GM18505 (cell line): ENCODE data around the gene FBXW2.

Experiments
- ATAC-seq: cut with Tn5 transposase; IDR thresholded peaks from one replicate; pipeline ENCODE4 v1.9.1; 2021; ENCODE audit not compliant: unreplicated experiment
- POLR2A ChIP-seq: IDR thresholded peaks from 4 replicates; pipeline ENCODE4 v1.6.1; 2011; ENCODE audit warnings: borderline replicate concordance; ENCODE audit not compliant: insufficient read depth, insufficient read length; ENCODE audit errors: extremely low read depth

The FBXW2 gene

GRCh38 chr9:120711841-120712538 is 81.2 kb downstream of the FBXW2 start:
- no peak for TF ChIP-seq POLR2A
- ATAC-seq: no peak

DNA sequence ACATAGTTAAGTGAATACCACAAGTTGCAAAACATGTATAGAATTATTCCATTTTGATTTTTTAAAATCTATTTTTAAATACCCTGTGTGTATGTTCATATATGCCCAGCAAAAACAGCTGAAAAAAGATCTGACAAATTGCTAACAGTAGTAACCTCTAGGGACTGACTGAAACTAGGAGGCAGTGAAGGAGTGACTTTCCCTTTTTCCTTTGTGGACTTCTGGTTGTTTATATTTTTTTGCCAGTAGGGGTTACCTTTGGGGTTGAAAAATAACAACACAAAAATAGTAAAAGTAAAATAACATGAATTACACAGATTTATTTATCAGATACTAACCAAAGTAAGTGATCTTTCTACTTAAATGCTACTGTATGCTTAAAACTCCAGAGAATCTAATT is 81.9 kb downstream of the FBXW2 start:
- no peak for ATAC-seq
- TF ChIP-seq POLR2A: no peak

DNA sequence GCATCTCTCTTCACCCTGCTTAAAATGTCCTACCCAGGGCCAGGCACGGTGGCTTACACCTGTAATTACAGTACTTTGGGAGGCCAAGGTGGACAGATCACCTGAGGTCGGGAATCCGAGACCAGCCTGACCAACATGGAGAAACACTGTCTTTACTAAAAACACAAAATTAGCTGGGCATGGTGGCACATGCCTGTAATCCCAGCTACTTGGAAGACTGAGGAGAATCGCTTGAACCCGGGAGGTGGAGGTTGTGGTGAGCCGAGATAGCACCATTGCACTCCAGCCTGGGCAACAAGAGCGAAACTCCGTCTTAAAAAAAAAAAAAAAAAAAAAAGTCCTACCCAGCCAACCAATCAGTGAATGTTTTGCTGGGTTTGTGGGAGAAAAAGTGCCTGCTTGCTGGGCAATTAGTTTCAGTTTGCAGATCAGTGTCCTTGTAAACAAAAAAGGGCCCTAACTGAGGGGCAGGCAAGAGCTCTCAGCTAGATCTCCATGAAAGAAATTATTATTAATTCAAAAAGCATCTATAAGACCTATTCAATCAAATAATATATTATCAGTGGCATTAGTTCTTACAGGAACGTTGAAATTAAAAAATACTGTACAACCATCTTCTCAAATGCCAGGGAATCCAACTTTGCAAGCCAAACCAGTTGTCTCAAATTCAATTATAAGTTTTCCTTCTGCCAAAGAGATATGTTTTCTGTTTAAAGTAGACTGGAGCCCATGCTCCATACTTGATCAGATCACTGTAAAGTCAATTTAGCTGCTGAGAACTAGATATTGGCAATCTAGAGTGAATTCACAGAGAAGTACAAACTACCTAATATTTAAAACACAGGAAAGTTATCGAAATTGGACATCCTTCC is 82.9 kb downstream of the FBXW2 start:
- TF ChIP-seq POLR2A: peak; percentile 34
- ATAC-seq: no peak

DNA sequence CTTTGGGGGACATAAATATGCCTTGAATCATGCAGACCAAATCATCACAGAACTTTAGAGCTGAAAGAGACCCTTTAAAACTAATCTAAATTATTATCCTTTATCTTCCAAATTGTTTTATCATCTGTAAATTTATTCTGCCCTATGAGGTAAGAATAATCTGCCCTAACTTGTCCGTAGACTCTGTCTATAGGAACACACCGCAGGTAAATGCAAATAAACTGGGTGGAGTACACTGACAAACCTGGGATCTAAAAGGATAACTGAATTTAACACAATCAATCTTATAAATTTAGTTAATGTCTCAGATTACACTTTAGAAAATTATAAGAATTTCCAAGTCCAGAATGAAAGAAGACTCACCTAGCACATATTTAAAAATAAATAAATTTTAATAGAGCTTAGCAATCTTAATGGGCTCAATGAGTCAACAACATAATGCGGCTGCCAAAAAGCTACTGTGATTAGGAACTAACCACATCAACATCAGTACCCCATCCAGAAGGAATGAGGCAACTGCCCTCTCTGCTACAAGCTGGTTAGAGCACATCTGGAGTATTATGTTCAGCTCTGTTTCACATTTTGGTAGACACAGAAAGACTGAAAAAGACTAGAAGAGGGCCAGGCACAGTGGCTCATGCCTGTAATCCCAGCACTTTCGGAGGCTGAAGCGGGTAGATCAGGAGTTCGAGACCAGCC is 84.5 kb downstream of the FBXW2 start:
- TF ChIP-seq POLR2A: no peak
- ATAC-seq: no peak

- TF ChIP-seq POLR2A: no peak
- ATAC-seq: no peak
Observed at GRCh38 chr9:120707170-120707569, 86.0 kb downstream of the FBXW2 start.
